Esophagus squamous epithelium (tissue), 5 donors: ENCODE results near the gene S100A1. TPM values are rescaled to one million over a fixed set of nuclear protein-coding genes. Genes with fewer than 3 reads are reported as not detected.
"Not testable (repeated sequence)": the region's sequence is repeated elsewhere in the genome, so short reads cannot be mapped to it uniquely, and the experiment has no call there.

Source experiments
- DNase-seq: peaks from one replicate; lab custom pipeline; 2025; lab: John Stamatoyannopoulos, UW
- H3K27ac ChIP-seq, 4 donors: fragments of 200-600 bp; sonication (generic); one replicate each; pipeline ENCODE4 v1.5.1; 2016 to 2019; ENCODE audit warnings: mild to moderate bottlenecking in 1 of 4
- H3K27me3 ChIP-seq, 4 donors: fragments of 200-600 bp; sonication (generic); 1 replicate in 3 of 4; 2 replicates in 1 of 4; pipeline versions ENCODE4 v1.5.1 to v1.6.0; 2017 to 2021; ENCODE audit warnings: antibody characterized with exemption in 1 of 4
- H3K36me3 ChIP-seq, 3 donors: fragments of 200-600 bp; sonication (generic); one replicate each; pipeline ENCODE4 v1.5.1; 2016 to 2019
- H3K4me1 ChIP-seq, 3 donors: fragments of 200-600 bp; sonication (generic); one replicate each; pipeline ENCODE4 v1.5.1; 2017 to 2019
- H3K4me3 ChIP-seq, 4 donors: fragments of 200-600 bp; sonication (generic); 1 replicate in 3 of 4; 2 replicates in 1 of 4; pipeline ENCODE4 v1.5.1; 2016 to 2019; ENCODE audit warnings: mild to moderate bottlenecking in 2 of 4, moderate library complexity in 1 of 4
- H3K9me3 ChIP-seq, 3 donors: fragments of 200-600 bp; sonication (generic); one replicate each; pipeline ENCODE4 v1.5.1; 2016 to 2019
- CTCF ChIP-seq, 6 experiments: fragments of 450-650 bp in 4 of 6; fragments of 200-600 bp in 2 of 6; sonication (generic) in 2 of 6; IDR thresholded peaks; one replicate each; pipeline ENCODE4 v1.5.1; 2016 to 2019; ENCODE audit warnings: antibody characterized with exemption in 6 of 6, mild to moderate bottlenecking in 4 of 6, moderate library complexity in 4 of 6
- POLR2A ChIP-seq, 4 donors: fragments of 450-650 bp; IDR thresholded peaks; one replicate each; pipeline ENCODE4 v1.6.1; 2017; ENCODE audit warnings: antibody characterized with exemption in 4 of 4, mild to moderate bottlenecking in 4 of 4, moderate library complexity in 3 of 4
- WGBS, 2 donors: methylation state at CpG; one replicate each; pipeline ENCODE4 v1.1.5; 2018; 5-methylcytosine and 5-hydroxymethylcytosine counted together
- intact Hi-C: fragments of 100-400 bp; cut with DNase I; formaldehyde crosslinking; loops from one replicate; pipeline ENCODE4 v1.15.0; 2022
- total RNA-seq, 4 donors: library from RNA; depleted of rRNA; stranded (reverse); fragments of >200 nt; gene quantifications; one replicate each; pipeline ENCODE4 v1.1.0, GENCODE V29; 2016
- donor health status: DM: yes; HTN: yes; CAD: no.

The S100A1 gene
- total RNA-seq, 4 donors from 2014 or later: 1.8 TPM; not detected in 3

- H3K27me3 ChIP-seq: no peaks in the 10 kb centered on the region
- TF ChIP-seq CTCF (IDR thresholded peaks at IDR 0.05) (no peak), POLR2A (IDR thresholded peaks at IDR 0.05) (no peak)
- peaks cover 19 to 59% (median 33%) of the 10 kb centered on the region in 3 donors for H3K4me1 ChIP-seq
- H3K9me3 ChIP-seq: no peaks in the 10 kb centered on the region
- 83 to 91% methylated on average over 9 of the region's 9 CpGs for whole genome bisulfite sequencing, 2 donors
- H3K27ac ChIP-seq: peak overlapping the region in 2 of 4 donors; percentile 15 to 99
- DNase-seq: no peak
- no peak overlapping the region for H3K4me3 ChIP-seq
- peaks cover 22 to 59% (median 39%) of the 10 kb centered on the region in 3 donors for H3K36me3 ChIP-seq
- intact Hi-C loops: no loop called here
These were observed 8.1 kb downstream of the S100A1 start for GRCh38 chr1:153636312-153636711.

GRCh38 chr1:153638261-153638660, 10.0 kb downstream of the S100A1 start:
- H3K4me1 ChIP-seq: peaks cover 16 to 51% (median 25%) of the 10 kb centered on the region in 3 donors
- 65 to 86% methylated on average over 6 of the region's 6 CpGs for WGBS, 2 donors
- peaks cover 22 to 78% (median 52%) of the 10 kb centered on the region in 3 donors for H3K36me3 ChIP-seq

GRCh38 chr1:153639280-153639679, 11.0 kb downstream of the S100A1 start:
- no peaks in the 10 kb centered on the region for H3K9me3 ChIP-seq
- no peak overlapping the region for H3K27ac ChIP-seq
- 63 to 73% methylated on average over 3 of the region's 3 CpGs for WGBS, 2 donors
- H3K4me3 ChIP-seq: no peak overlapping the region
- no peak for DNase-seq
- peaks cover 13 to 54% (median 21%) of the 10 kb centered on the region in 3 donors for H3K4me1 ChIP-seq
- intact Hi-C loops: no loop called here
- H3K27me3 ChIP-seq: no peaks in the 10 kb centered on the region
- TF ChIP-seq POLR2A (IDR thresholded peaks at IDR 0.05) (no peak), CTCF (IDR thresholded peaks at IDR 0.05) (no peak)
- peaks cover 22 to 88% (median 61%) of the 10 kb centered on the region in 3 donors for H3K36me3 ChIP-seq

More at GRCh38 chr1:153638261-153638660, 10.0 kb downstream of the S100A1 start:
- H3K27ac ChIP-seq: no peak overlapping the region
- no peaks in the 10 kb centered on the region for H3K9me3 ChIP-seq
- no peak for DNase-seq
- TF ChIP-seq CTCF (IDR thresholded peaks at IDR 0.05): no peak
- H3K4me3 ChIP-seq: no peak overlapping the region
- H3K27me3 ChIP-seq: no peaks in the 10 kb centered on the region
- intact Hi-C loops: no loop called here

- Histone ChIP-seq H3K4me1 (peaks cover 9 to 47% (median 20%) of the 10 kb centered on the region in 3 donors), H3K36me3 (peaks cover 29 to 98% (median 61%) of the 10 kb centered on the region in 3 donors)
- H3K4me3 ChIP-seq, H3K27me3 ChIP-seq, H3K27ac ChIP-seq, intact Hi-C loops, DNase-seq, H3K9me3 ChIP-seq: not testable (repeated sequence)
- 95% methylated on average over 5 of the region's 5 CpGs for WGBS, 2 donors
These were observed 12.0 kb downstream of the S100A1 start for GRCh38 chr1:153640213-153640612.

GRCh38 chr1:153640861-153641260, 12.6 kb downstream of the S100A1 start:
- H3K36me3 ChIP-seq: peaks cover 36 to 100% (median 63%) of the 10 kb centered on the region in 3 donors

More at GRCh38 chr1:153640861-153641260, 12.6 kb downstream of the S100A1 start:
- Histone ChIP-seq H3K9me3 (no peaks in the 10 kb centered on the region), H3K4me1 (peaks cover 3 to 41% (median 13%) of the 10 kb centered on the region in 3 donors), H3K27me3 (no peaks in the 10 kb centered on the region), H3K27ac (no peak overlapping the region), H3K4me3 (no peak overlapping the region)
- intact Hi-C loops: no loop called here
- WGBS, 2 donors: 61 to 66% methylated on average over 6 of the region's 6 CpGs
- no peak for DNase-seq
- no peak for TF ChIP-seq POLR2A (IDR thresholded peaks at IDR 0.05)
- no peak for TF ChIP-seq CTCF (IDR thresholded peaks at IDR 0.05)
